GM12874 (cell line): Measurements from ENCODE around the gene ZNF283.

Experiments
- CTCF ChIP-seq: IDR thresholded peaks from 2 replicates; pipeline ENCODE4 v1.5.1; 2011; ENCODE audit warnings: low read depth, mild to moderate bottlenecking, control low read depth, low read length, moderate library complexity; ENCODE audit not compliant: insufficient read depth

The ZNF283 gene

GRCh38 chr19:43782311-43782660 lies 44.8 kb upstream of the ZNF283 start:
- TF ChIP-seq CTCF: no peak

GRCh38 chr19:43782689-43783231 lies 44.4 kb upstream of the ZNF283 start:
- no peak for TF ChIP-seq CTCF

DNA sequence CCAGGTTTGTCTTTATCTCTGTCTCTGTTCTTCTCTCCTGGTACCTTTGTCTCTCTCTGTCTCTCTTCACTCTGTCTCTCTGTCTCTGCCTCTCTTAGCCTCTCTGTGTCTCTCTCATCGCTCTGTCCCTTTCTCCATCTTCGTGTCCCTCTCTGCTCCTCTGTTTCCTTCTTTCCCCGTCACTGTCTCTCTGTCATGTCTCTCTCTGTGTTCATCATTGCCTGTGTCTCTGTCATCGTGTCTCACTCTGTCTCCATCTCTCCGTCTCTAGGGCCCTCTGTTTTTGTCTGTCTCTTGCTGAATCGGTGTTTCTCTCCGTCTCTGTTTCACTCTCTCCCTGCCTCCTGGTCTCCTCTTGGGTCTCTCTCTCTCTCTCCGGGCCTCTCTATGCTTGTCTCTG lies 43.5 kb upstream of the ZNF283 start:
- TF ChIP-seq CTCF: no peak

- no peak for TF ChIP-seq CTCF
Measured at GRCh38 chr19:43784241-43784980, 42.7 kb upstream of the ZNF283 start.

DNA sequence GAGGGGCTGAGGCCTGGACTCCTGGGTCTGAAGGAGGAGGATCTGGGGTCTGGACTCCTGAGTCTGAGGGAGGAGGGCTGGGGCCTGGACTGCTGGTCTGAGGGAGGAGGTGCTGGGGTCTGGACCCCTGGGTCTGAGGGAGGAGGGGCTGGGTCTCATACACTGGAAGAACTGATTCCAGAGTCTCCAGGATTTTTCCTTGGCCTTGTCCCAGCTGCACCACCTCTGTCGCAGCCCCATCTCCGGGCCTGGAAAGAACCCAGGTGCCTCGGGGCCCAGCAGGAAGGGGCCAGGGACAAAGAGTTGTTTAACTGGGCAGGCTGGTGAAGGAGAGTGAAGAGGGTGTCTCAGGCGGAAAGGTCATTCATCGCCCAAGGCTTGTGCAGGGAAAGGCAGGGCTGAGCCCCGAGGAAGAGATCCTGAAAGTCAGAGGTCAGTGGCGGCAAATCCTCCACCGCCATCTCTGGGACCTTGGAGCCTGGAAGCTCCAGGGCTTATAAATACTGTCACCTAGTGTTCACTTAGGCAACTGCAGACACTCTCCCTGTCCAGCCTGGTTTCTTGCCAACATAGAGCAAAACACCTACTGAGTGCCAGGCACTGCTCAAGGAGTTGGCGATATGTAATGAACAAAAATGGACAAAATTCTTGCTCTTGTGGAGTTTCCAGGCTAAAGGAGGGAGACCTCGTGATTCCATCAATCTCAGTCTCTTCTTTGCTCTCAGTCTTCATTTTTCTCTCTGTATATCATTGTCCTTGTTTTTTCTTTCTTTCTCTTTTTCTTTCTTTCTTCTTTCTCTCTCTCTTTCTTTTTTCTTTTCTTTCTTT lies 41.9 kb upstream of the ZNF283 start:
- TF ChIP-seq CTCF: peak; percentile 99

GRCh38 chr19:43786665-43787064 lies 40.5 kb upstream of the ZNF283 start:
- no peak for TF ChIP-seq CTCF

DNA sequence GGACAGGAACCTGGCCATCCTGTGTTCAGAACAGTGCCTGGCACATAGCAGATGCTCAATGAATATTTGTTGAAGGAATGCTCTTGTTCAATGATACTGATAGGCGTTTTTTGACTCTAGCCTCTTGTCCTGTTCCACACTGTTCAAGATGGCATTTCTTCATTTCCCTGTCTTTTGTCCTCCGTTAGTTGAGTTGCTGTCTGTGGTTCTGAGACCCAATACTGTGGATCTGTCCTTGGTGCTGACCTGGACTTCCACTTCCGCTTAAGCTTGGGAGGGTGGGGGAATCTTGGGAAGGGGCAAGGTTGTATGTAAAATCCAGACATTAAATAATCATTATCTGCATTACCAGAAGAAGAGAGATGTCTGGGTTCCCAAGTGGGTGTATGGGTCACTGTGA lies 38.1 kb upstream of the ZNF283 start:
- no peak for TF ChIP-seq CTCF
